Stimulated activated CD4-positive, alpha-beta T cell treated with anti-CD3 and anti-CD28 coated beads, Interleukin-15, amount 100 ng/mL, for 48 hours (primary cell): ENCODE results near the gene GLDC.

ENCODE experiments used
- DNase-seq, 2 donors: peaks; one replicate each; pipeline ENCODE4 v3.0.0-alpha.2; 2020; ENCODE audit warnings: low read depth in 2 of 2

The GLDC gene

GRCh38 chr9:6506571-6506970 is 139.0 kb downstream of the GLDC start:
- no peak for DNase-seq

DNA sequence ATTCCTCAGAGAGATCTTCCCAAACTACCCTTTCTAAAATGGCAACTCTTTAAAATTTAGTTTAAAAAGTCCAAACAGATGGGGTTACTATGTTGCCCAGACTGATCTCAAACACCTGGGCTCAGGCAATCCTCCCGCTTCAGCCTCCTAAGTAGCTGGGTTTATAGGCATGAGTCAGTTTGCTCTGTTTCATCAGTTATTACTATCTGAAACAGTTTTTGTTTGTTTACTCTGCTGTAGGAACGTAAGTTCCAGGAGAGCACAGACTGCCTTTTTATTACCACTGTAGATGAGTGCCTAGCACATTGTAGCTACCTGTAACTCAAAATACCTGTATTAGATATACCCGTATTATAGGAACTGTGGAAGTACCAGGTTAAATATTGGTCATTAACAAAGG is 143.1 kb downstream of the GLDC start:
- DNase-seq: no peak

DNA sequence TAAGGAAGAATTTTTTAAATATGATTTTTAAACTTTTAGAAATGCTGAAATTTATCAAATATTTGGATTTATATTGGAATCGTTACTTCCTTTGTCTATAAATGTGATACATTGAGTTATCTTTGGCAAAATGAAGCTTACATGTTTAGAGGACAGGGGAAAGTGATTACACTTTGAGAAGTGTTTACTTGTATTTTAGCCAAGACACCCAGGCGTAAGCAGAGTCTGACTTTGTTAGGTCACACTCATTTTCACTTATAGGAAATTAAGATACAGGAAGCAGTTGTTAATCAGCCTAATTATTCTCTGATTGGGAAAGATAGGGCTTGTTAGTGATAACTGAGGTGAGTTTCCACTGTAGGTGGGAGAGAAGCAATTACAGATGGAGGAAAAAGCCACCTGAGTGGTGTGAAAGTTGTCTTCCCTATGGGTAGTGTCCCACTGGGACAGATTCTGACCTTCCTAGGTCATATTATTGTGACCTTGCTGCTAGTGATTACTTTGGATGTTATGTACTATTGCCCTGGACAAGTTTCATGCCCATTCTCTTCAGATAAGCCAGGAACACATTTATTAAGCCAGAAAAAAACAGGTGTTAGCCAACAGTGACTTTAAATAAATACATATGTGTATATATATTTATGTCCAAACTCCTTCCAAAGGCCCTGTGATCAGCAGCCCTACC is 143.9 kb downstream of the GLDC start:
- no peak for DNase-seq

DNA sequence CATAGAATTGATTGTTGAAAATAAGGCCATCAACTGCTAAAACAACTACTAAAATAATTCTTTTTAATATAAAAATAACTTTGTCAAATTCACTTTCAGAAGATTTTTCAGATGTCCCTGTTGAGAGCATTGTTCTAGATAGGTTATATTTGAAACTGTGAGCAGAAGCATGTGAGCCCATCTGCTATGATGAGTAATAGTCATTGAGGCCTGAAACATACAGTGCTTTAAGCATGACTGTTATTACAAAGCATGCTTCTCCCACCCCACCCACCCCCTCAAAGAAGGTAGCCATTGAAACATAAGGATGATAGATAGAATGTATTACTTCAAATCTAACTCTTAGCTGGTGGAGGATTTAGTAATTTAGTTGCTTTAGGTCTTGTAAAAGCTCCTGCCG is 146.5 kb downstream of the GLDC start:
- DNase-seq: no peak

DNA sequence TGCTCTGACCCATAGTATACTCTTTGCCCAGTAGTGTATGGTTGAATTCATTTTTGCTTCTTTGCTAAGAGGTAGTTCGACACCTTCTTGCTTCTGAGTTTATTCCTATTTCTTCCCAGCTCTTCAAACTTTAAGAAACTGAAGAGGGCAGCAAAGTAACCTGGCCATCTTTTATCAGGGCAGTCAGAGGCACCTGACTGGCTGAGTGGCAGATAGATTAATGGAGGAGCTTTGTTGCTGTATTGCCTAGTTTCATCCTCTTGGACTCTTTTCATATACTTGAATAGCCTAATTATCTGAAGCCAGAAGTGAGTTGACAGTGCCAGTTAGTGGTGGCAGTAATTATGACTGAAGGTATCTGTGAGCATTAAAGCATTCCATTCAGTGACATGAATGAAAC is 150.1 kb downstream of the GLDC start:
- DNase-seq: no peak

DNA sequence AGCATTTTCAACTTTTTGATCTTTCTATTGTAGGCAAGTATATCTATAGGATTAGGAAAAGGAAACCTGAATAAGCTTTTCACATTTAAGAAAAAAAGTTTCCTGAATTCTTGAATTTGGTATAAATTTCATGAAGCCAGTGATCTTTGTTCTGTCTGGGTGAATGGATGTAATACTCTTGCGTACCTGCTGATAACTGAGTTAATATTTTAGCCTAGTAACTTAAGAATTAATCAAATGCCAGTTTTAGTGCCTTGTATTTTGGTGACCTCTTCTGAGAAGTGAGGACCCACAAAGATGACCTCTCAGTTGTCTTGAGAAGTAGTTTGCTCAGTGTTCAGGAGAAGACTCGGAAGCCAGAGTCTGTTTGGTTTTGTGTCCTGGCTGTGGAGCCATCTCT is 154.7 kb downstream of the GLDC start:
- DNase-seq: no peak

- DNase-seq: no peak
These were observed 156.4 kb downstream of the GLDC start for GRCh38 chr9:6489099-6489498.

DNA sequence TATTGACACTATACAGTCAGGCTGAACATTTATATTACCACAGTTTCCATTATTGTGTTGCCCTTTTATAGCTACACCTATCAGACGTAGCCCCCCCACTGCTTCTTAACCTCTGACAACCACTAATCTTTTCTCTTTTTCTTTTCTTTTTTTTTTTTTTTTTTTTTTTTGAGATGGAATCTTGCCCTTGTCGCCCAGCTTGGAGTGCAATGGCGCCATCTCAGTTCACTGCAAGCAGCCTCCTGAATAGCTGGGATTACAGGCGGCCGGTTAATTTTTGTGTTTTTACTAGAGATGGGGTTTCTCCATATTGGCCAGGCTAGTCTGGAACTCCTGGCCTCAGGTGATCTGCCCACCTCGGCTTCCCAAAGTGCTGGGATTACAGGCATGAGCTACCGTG is 157.1 kb downstream of the GLDC start:
- no peak for DNase-seq

GRCh38 chr9:6484210-6484609 is 161.3 kb downstream of the GLDC start:
- no peak for DNase-seq
